ENCODE data around the gene CHST3. TPM values are rescaled to one million over a fixed set of nuclear protein-coding genes. Genes with fewer than 3 reads are reported as not detected.

CHST3 gene
- total RNA-seq, 4 donors from 2014 or later, result 27.9 to 54.2 (median 34.2) TPM

DNA sequence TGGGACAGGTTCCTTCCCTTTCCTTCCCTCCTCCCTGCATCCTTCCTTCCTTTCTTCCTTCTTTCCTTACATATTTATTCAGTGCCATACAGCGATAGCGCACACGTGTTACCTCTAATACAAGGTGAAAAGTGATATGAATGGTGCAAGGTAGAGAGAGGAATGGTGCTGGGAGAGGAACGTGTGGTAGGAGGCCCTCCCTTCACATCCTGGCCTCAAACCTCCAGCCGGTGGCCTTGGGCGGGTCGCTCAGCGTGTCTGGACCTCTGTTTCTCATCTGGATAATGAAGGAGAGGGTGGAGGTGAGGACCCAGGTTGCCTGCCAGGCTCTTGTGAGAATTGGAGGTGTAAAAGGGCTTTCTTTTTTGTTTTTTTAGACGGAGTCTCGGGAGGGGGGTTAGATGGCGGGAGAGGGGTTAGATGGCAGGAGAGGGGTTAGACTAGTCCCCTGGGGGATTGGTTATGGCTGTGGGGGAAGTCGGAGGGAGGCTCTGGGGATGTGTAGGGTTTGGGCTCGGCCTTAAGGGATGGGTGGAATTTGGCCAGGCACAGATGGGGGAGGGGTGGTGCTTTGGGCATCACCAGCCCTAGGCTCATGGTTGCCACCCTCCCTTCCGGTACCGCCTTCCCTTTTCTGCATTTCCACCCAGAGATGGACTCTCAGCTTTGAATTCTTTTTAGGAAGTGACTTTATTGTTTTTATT is 14.9 kb downstream of the CHST3 start:
- TF ChIP-seq CTCF (IDR thresholded peaks at IDR 0.05), result no peak
- DNase-seq (ENCODE audit: low spot score) (no peak), ATAC-seq (ENCODE audit: low FRiP score) (no peak)

DNA sequence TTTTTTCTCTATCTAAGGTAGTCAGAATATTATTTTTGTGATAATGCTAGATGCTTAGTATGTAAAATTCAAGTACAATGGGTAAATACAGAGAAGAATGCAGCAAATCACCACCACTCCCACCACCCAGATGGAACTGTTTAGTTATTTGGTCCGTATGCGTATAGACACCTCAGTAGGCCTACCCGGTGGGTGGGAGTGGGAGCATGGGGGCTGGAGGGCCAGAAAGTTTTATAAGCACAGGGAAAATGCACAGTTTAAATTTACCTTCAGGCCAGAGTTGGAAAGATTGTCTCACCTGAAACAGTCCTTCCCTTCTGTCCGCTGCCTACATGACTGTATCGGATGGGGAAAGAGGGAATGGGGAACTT is 15.5 kb downstream of the CHST3 start:
- TF ChIP-seq CTCF (IDR thresholded peaks at IDR 0.05), result no peak
- DNase-seq (ENCODE audit: low spot score) (no peak), ATAC-seq (ENCODE audit: low FRiP score) (no peak)

DNA sequence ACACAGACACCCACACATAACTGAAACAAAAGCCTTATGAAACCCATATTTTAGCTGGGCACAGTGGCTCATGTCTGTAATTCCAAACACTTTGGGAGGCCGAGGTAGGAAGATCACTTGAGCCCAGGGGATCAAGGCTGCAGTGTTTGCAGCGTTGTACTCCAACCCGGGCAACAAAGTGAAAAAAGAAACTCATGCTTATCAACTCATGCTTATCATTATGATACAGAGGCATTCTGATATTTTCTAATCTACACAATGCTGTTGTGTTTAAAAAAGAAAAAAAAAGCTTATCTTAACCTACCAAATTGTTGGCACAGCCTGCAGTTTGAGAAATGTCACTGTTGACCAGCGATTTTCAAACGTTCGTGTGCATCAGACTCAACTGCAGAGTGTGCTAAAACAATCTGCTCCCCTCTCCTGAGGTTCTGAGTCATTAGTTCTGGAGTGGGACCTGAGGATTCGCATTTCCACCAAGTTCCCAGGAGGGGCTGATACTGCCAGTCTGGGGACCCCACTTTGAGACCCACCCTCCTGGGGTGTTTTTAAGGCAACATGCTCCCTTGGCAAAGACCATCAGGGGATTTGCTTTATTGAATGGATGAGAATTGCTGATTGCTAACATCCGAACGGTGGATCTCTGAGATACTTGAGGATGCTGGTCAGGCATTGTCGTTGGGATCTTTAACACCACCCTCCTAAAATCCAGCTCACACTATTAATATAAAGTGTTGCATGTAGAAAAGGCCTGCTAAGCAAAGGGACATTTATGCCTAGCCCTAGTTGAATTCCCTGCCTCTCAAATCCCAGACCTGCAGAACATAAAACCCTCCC is 16.2 kb downstream of the CHST3 start:
- no peak for TF ChIP-seq CTCF (IDR thresholded peaks at IDR 0.05)
- ATAC-seq (ENCODE audit: low FRiP score) (no peak), DNase-seq (ENCODE audit: low spot score) (no peak)

DNA sequence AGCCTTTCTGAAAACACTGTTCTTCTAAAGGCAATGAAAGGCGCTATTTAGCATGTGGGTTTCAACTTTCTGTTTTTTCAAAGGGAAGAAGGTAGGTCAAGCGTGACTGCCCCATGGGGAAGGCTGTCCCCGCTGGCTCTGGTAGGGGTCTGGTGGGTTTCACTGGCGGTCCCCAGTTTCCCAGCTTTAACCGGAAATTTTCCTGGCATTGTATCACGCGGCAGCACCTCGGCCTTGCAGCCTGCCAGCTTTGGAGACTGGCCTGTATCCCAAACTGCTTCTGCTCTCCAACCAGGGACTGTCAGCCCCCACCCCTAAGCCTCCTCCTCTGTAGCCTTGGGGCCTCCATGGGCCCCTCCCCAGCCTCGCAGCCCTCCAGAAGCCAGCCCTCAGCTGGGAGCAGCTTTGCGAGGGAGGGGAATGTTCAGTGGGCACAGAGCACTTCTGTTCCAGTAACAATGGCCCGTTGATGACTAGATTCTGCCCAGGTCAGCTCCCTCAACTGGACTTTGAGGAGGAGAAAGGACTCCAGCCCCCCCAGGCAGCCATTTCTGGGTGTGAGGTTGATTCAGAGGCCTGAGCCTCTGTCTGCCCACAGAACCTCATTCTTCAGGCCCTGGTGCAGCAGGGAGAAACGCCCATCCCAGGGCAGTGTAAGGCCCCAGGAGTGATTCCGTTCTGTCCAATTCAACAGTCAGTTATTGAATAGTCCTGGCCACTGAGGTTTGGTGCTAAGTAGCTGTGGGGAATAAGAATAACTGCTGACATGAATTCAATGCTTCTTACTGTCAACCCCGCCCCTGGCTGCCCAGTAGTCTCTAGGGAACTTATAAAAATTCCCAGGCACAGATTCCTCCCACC is 17.1 kb downstream of the CHST3 start:
- no peak for ATAC-seq (ENCODE audit: low FRiP score)

DNA sequence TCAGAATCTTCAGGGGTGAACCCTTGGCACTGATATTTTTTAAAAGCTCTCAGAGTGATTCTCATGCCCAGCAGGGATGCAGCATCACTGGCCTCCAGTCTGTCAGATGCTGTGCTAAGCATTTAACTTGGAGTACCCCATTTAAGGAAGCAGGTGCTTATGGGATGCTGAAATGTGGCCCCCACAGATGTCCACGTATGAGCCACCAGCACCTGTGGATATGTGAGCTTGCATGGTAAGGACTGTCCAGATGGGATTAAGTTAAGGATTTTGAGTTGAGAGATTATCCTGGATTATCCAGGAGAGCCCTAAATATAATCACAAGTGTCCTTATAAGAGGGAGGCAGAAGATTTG is 17.7 kb downstream of the CHST3 start:
- ATAC-seq (ENCODE audit: low FRiP score) (no peak), DNase-seq (ENCODE audit: low spot score) (no peak)
- TF ChIP-seq CTCF (IDR thresholded peaks at IDR 0.05), result no peak

More for the DNA sequence above, 17.1 kb downstream of the CHST3 start:
- TF ChIP-seq CTCF (IDR thresholded peaks at IDR 0.05), result no peak
- DNase-seq (ENCODE audit: low spot score), result no peak

GRCh38 chr10:71982269-71983178 is 18.3 kb downstream of the CHST3 start:
- TF ChIP-seq CTCF (IDR thresholded peaks at IDR 0.05), result no peak
- DNase-seq (ENCODE audit: low spot score) (no peak), ATAC-seq (ENCODE audit: low FRiP score) (no peak)
